Neural progenitor cell (in vitro differentiated cells): ENCODE measurements around the gene GPR142. TPM values are rescaled to one million over a fixed set of nuclear protein-coding genes. Genes with fewer than 3 reads are reported as not detected.

Source experiments
- DNase-seq: peaks from one replicate; pipeline ENCODE4 v3.0.0-alpha.2; 2016; ENCODE audit warnings: low spot score
- H2AFZ ChIP-seq: fragments of 200-600 bp; sonication (generic); replicated peaks from 2 replicates; pipeline ENCODE4 v1.6.1; 2016; ENCODE audit warnings: antibody characterized with exemption
- H3F3A ChIP-seq: fragments of 200-600 bp; sonication (generic); 2 replicates; pipeline ENCODE4 v1.6.1; 2016; ENCODE audit warnings: antibody characterized with exemption, low read depth
- H3K27ac ChIP-seq: fragments of 200-600 bp; sonication (generic); 2 replicates; pipeline ENCODE4 v1.5.1; 2016; ENCODE audit warnings: mild to moderate bottlenecking
- H3K27me3 ChIP-seq: fragments of 200-600 bp; sonication (generic); 2 replicates; pipeline ENCODE4 v1.6.1; 2016; ENCODE audit warnings: mild to moderate bottlenecking, moderate library complexity
- H3K36me3 ChIP-seq: fragments of 200-600 bp; sonication (generic); 2 replicates; pipeline ENCODE4 v1.5.1; 2016
- H3K4me1 ChIP-seq: fragments of 200-600 bp; sonication (generic); 2 replicates; pipeline ENCODE4 v1.6.1; 2016; ENCODE audit warnings: mixed run types
- H3K4me2 ChIP-seq: fragments of 200-600 bp; sonication (generic); 2 replicates; pipeline ENCODE4 v1.6.1; 2016
- H3K4me3 ChIP-seq: fragments of 200-600 bp; sonication (generic); 2 replicates; pipeline ENCODE4 v1.5.1; 2016
- H3K79me2 ChIP-seq: fragments of 200-600 bp; sonication (generic); 2 replicates; pipeline ENCODE4 v1.6.1; 2016; ENCODE audit warnings: low read depth
- H3K9ac ChIP-seq: fragments of 200-600 bp; sonication (generic); 2 replicates; pipeline ENCODE4 v1.6.1; 2016
- H3K9me3 ChIP-seq: fragments of 200-600 bp; sonication (generic); 2 replicates; pipeline ENCODE4 v1.5.1; 2016; ENCODE audit warnings: low read depth
- H4K20me1 ChIP-seq: fragments of 200-600 bp; sonication (generic); 2 replicates; pipeline ENCODE4 v1.6.1; 2016; ENCODE audit warnings: low read depth
- H3K27ac Mint-ChIP-seq: 3 replicates; pipeline ENCODE4 v1.8.0; 2021; ENCODE audit warnings: mixed read lengths
- H3K27me3 Mint-ChIP-seq: 2 replicates; pipeline ENCODE4 v1.8.0; 2022; ENCODE audit warnings: low read depth, mild to moderate bottlenecking, inconsistent platforms, moderate library complexity, mixed read lengths; ENCODE audit not compliant: insufficient read depth
- H3K36me3 Mint-ChIP-seq: 3 replicates; pipeline ENCODE4 v1.8.0; 2021; ENCODE audit warnings: mixed read lengths
- H3K4me1 Mint-ChIP-seq: 3 replicates; pipeline ENCODE4 v1.8.0; 2021; ENCODE audit warnings: mixed read lengths
- H3K4me3 Mint-ChIP-seq: 3 replicates; pipeline ENCODE4 v1.8.0; 2021; ENCODE audit warnings: mild to moderate bottlenecking, moderate library complexity, mixed read lengths
- H3K9me3 Mint-ChIP-seq: 3 replicates; pipeline ENCODE4 v1.8.0; 2020; ENCODE audit warnings: mixed read lengths
- CTCF ChIP-seq: fragments of 200-600 bp; sonication (generic); IDR thresholded peaks from 2 replicates; pipeline ENCODE4 v1.5.1; 2017; ENCODE audit warnings: antibody characterized with exemption, mild to moderate bottlenecking
- EZH2 ChIP-seq: fragments of 200-600 bp; sonication (generic); IDR thresholded peaks from 2 replicates; pipeline ENCODE4 v1.6.1; 2017; ENCODE audit warnings: antibody characterized with exemption, mild to moderate bottlenecking, moderate library complexity
- EZH2phosphoT487 ChIP-seq: fragments of 200-600 bp; sonication (generic); IDR thresholded peaks from 2 replicates; pipeline ENCODE4 v1.6.1; 2017; ENCODE audit warnings: antibody characterized with exemption
- total RNA-seq: library from RNA; depleted of rRNA; stranded (reverse); fragments of >200 nt; gene quantifications from 2 replicates; pipeline ENCODE4 v1.2.3, GENCODE V29; 2015; ENCODE audit warnings: low replicate concordance

Gene GPR142
- total RNA-seq, 1 donor from 2014 or later = not detected

- no peaks in the 10 kb centered on the region for H3K27me3 ChIP-seq
- no peak overlapping the region for H3K9ac ChIP-seq
- H2AFZ ChIP-seq = no peak overlapping the region
- no peaks in the 10 kb centered on the region for H4K20me1 ChIP-seq
- no peaks in the 10 kb centered on the region for H3K36me3 Mint-ChIP-seq
- no peaks in the 10 kb centered on the region for H3K9me3 ChIP-seq
- no peak overlapping the region for H3K4me3 Mint-ChIP-seq
- H3K27me3 Mint-ChIP-seq = peaks cover 7% of the 10 kb centered on the region
- peaks cover 12% of the 10 kb centered on the region for H3K4me1 ChIP-seq
- no peaks in the 10 kb centered on the region for H3K9me3 Mint-ChIP-seq
- H3K4me3 ChIP-seq = no peak overlapping the region
- H3K79me2 ChIP-seq = no peaks in the 10 kb centered on the region
- H3K4me2 ChIP-seq = no peak overlapping the region
- peaks cover 26% of the 10 kb centered on the region for H3K4me1 Mint-ChIP-seq
- no peak for DNase-seq
- H3F3A ChIP-seq = no peaks in the 10 kb centered on the region
- no peak overlapping the region for H3K27ac ChIP-seq
- H3K36me3 ChIP-seq = no peaks in the 10 kb centered on the region
- H3K27ac Mint-ChIP-seq = no peak overlapping the region
- TF ChIP-seq EZH2phosphoT487 (no peak), EZH2 (no peak), CTCF (no peak)
Measured at GRCh38 chr17:74336307-74336706, 31.0 kb upstream of the GPR142 start.

- Histone ChIP-seq H4K20me1 (no peaks in the 10 kb centered on the region), H3F3A (no peaks in the 10 kb centered on the region), H3K9ac (no peak overlapping the region), H3K4me3 (no peak overlapping the region), H3K27me3 (no peaks in the 10 kb centered on the region), H3K79me2 (no peaks in the 10 kb centered on the region), H3K4me1 (peaks cover 7% of the 10 kb centered on the region), H3K27ac (no peak overlapping the region), H3K36me3 (no peaks in the 10 kb centered on the region), H3K9me3 (no peaks in the 10 kb centered on the region), H2AFZ (no peak overlapping the region), H3K4me2 (no peak overlapping the region)
- Mint-ChIP-seq H3K36me3 (no peaks in the 10 kb centered on the region), H3K9me3 (no peaks in the 10 kb centered on the region), H3K4me1 (peaks cover 17% of the 10 kb centered on the region), H3K27me3 (peaks cover 5% of the 10 kb centered on the region), H3K27ac (no peak overlapping the region), H3K4me3 (no peak overlapping the region)
- DNase-seq = no peak
- TF ChIP-seq EZH2phosphoT487 = no peak
- no peak for TF ChIP-seq CTCF
- no peak for TF ChIP-seq EZH2
Measured at GRCh38 chr17:74337834-74338500, 29.3 kb upstream of the GPR142 start.

- Histone ChIP-seq H3F3A (no peaks in the 10 kb centered on the region), H3K4me1 (peaks cover 4% of the 10 kb centered on the region), H3K36me3 (no peaks in the 10 kb centered on the region), H3K79me2 (no peaks in the 10 kb centered on the region), H3K4me3 (no peak overlapping the region), H4K20me1 (no peaks in the 10 kb centered on the region), H3K27ac (no peak overlapping the region), H3K4me2 (no peak overlapping the region), H2AFZ (no peak overlapping the region), H3K9ac (no peak overlapping the region), H3K27me3 (no peaks in the 10 kb centered on the region), H3K9me3 (no peaks in the 10 kb centered on the region)
- TF ChIP-seq EZH2 (no peak), CTCF (no peak), EZH2phosphoT487 (no peak)
- Mint-ChIP-seq H3K27ac (peak overlapping the region; percentile 82), H3K4me1 (peaks cover 23% of the 10 kb centered on the region), H3K36me3 (no peaks in the 10 kb centered on the region), H3K4me3 (no peak overlapping the region), H3K9me3 (no peaks in the 10 kb centered on the region), H3K27me3 (peaks cover 4% of the 10 kb centered on the region)
- DNase-seq = no peak
Measured at GRCh38 chr17:74339537-74340195, 27.6 kb upstream of the GPR142 start.
